ENCODE measurements around the gene KRT71. TPM values are rescaled to one million over a fixed set of nuclear protein-coding genes. Genes with fewer than 3 reads are reported as not detected.

Gene KRT71
- polyA plus RNA-seq, 6 donors from 2014 or later = not detected

- no peak overlapping the region for H3K27ac Mint-ChIP-seq
- no peak overlapping the region for H3K4me3 Mint-ChIP-seq
- ATAC-seq (ENCODE audit: low read depth in 2 of 2) (no peak), DNase-seq (no peak)
- no peaks in the 10 kb centered on the region for H3K36me3 Mint-ChIP-seq
- peaks cover 6 to 16% (median 16%) of the 10 kb centered on the region in 3 donors for H3K27me3 Mint-ChIP-seq
- no peaks in the 10 kb centered on the region for H3K9me3 Mint-ChIP-seq
- no peaks in the 10 kb centered on the region for H3K4me1 Mint-ChIP-seq
These were observed 24.3 kb downstream of the KRT71 start for GRCh38 chr12:52528641-52529143.

GRCh38 chr12:52527121-52527800, 25.7 kb downstream of the KRT71 start:
- DNase-seq = no peak
- Mint-ChIP-seq H3K4me1 (no peaks in the 10 kb centered on the region), H3K27me3 (peaks cover 2 to 21% (median 17%) of the 10 kb centered on the region in 3 donors), H3K4me3 (no peak overlapping the region), H3K9me3 (no peaks in the 10 kb centered on the region), H3K36me3 (no peaks in the 10 kb centered on the region), H3K27ac (no peak overlapping the region)
- no peak for ATAC-seq (ENCODE audit: low read depth in 2 of 2)

GRCh38 chr12:52526511-52526951, 26.4 kb downstream of the KRT71 start:
- no peak for ATAC-seq (ENCODE audit: low read depth in 2 of 2)
- Mint-ChIP-seq H3K27me3 (peaks cover 6 to 15% (median 14%) of the 10 kb centered on the region in 3 donors), H3K36me3 (no peaks in the 10 kb centered on the region), H3K9me3 (no peaks in the 10 kb centered on the region), H3K4me1 (no peaks in the 10 kb centered on the region), H3K27ac (no peak overlapping the region), H3K4me3 (no peak overlapping the region)
- DNase-seq = no peak

GRCh38 chr12:52525661-52526499, 27.1 kb downstream of the KRT71 start:
- Mint-ChIP-seq H3K4me1 (no peaks in the 10 kb centered on the region), H3K36me3 (no peaks in the 10 kb centered on the region)

GRCh38 chr12:52524898-52525591, 27.9 kb downstream of the KRT71 start:
- Mint-ChIP-seq H3K4me3 (no peak overlapping the region), H3K36me3 (no peaks in the 10 kb centered on the region), H3K27me3 (peaks cover 7 to 14% (median 12%) of the 10 kb centered on the region in 3 donors), H3K27ac (no peak overlapping the region), H3K9me3 (no peaks in the 10 kb centered on the region), H3K4me1 (no peaks in the 10 kb centered on the region)
- ATAC-seq (ENCODE audit: low read depth in 2 of 2) (no peak), DNase-seq (no peak)

More at GRCh38 chr12:52525661-52526499, 27.1 kb downstream of the KRT71 start:
- no peaks in the 10 kb centered on the region for H3K9me3 Mint-ChIP-seq
- no peak overlapping the region for H3K27ac Mint-ChIP-seq
- no peak for ATAC-seq (ENCODE audit: low read depth in 2 of 2)
- DNase-seq = no peak
- peaks cover 7 to 14% (median 12%) of the 10 kb centered on the region in 3 donors for H3K27me3 Mint-ChIP-seq
- H3K4me3 Mint-ChIP-seq = no peak overlapping the region

GRCh38 chr12:52524241-52524897, 28.6 kb downstream of the KRT71 start:
- H3K9me3 Mint-ChIP-seq = no peaks in the 10 kb centered on the region

GRCh38 chr12:52523824-52524223, 29.1 kb downstream of the KRT71 start:
- ATAC-seq (ENCODE audit: low read depth in 2 of 2) = no peak
- Mint-ChIP-seq H3K27me3 (peaks cover 9 to 12% (median 10%) of the 10 kb centered on the region in 3 donors), H3K4me3 (no peak overlapping the region), H3K4me1 (no peaks in the 10 kb centered on the region), H3K9me3 (no peaks in the 10 kb centered on the region), H3K27ac (no peak overlapping the region), H3K36me3 (no peaks in the 10 kb centered on the region)
- DNase-seq = no peak

More at GRCh38 chr12:52524241-52524897, 28.6 kb downstream of the KRT71 start:
- no peaks in the 10 kb centered on the region for H3K4me1 Mint-ChIP-seq
- H3K27me3 Mint-ChIP-seq = peaks cover 7 to 14% (median 12%) of the 10 kb centered on the region in 3 donors
- H3K36me3 Mint-ChIP-seq = no peaks in the 10 kb centered on the region
- no peak overlapping the region for H3K4me3 Mint-ChIP-seq
- ATAC-seq (ENCODE audit: low read depth in 2 of 2) = no peak
- DNase-seq = no peak
- H3K27ac Mint-ChIP-seq = no peak overlapping the region

GRCh38 chr12:52522346-52523011, 30.5 kb downstream of the KRT71 start:
- H3K27me3 Mint-ChIP-seq = peaks cover 5 to 12% (median 12%) of the 10 kb centered on the region in 3 donors
- no peaks in the 10 kb centered on the region for H3K4me1 Mint-ChIP-seq
- DNase-seq = no peak
- H3K4me3 Mint-ChIP-seq = no peak overlapping the region
- no peak for ATAC-seq (ENCODE audit: low read depth in 2 of 2)
- no peak overlapping the region for H3K27ac Mint-ChIP-seq
- H3K36me3 Mint-ChIP-seq = no peaks in the 10 kb centered on the region
- no peaks in the 10 kb centered on the region for H3K9me3 Mint-ChIP-seq

GRCh38 chr12:52521568-52522266, 31.2 kb downstream of the KRT71 start:
- Mint-ChIP-seq H3K4me3 (no peak overlapping the region), H3K9me3 (no peaks in the 10 kb centered on the region), H3K27me3 (peaks cover 5 to 12% (median 12%) of the 10 kb centered on the region in 3 donors), H3K4me1 (no peaks in the 10 kb centered on the region), H3K36me3 (no peaks in the 10 kb centered on the region), H3K27ac (no peak overlapping the region)
- DNase-seq = no peak
- ATAC-seq (ENCODE audit: low read depth in 2 of 2) = no peak

- ATAC-seq (ENCODE audit: low read depth in 2 of 2) (no peak), DNase-seq (no peak)
- Mint-ChIP-seq H3K9me3 (no peaks in the 10 kb centered on the region), H3K27ac (no peak overlapping the region), H3K4me3 (no peak overlapping the region), H3K4me1 (no peaks in the 10 kb centered on the region), H3K36me3 (no peaks in the 10 kb centered on the region), H3K27me3 (peaks cover 5 to 13% (median 12%) of the 10 kb centered on the region in 3 donors)
These were observed 31.8 kb downstream of the KRT71 start for GRCh38 chr12:52521175-52521567.

- DNase-seq (no peak), ATAC-seq (ENCODE audit: low read depth in 2 of 2) (no peak)
- Mint-ChIP-seq H3K9me3 (no peaks in the 10 kb centered on the region), H3K27me3 (peaks cover 5 to 23% (median 20%) of the 10 kb centered on the region in 3 donors), H3K36me3 (no peaks in the 10 kb centered on the region), H3K4me3 (no peak within 1 kb of the TSS), H3K4me1 (no peaks in the 10 kb centered on the region), H3K27ac (no peak within 1 kb of the TSS)
These were observed 32.9 kb downstream of the KRT71 start, which contains the start of gene KRT5 for GRCh38 chr12:52519826-52520662. Gene KRT5, minus strand, starts transcription at chr12:52520394. Its CDS starts 98 bp downstream, at chr12:52520296.
